Neuronal stem cell (in vitro differentiated cells): ENCODE results near the gene PFKM.
"Not testable (repeated sequence)": the region's sequence is repeated elsewhere in the genome, so short reads cannot be mapped to it uniquely, and the experiment has no call there.

Source experiments
- DNase-seq: peaks from one replicate; pipeline ENCODE4 v3.0.0-alpha.2; 2013; ENCODE audit warnings: low spot score
- H2AFZ ChIP-seq: one replicate; pipeline ENCODE4 v1.6.1; 2013; ENCODE audit warnings: mild to moderate bottlenecking, low read length, inconsistent platforms
- H2AK5ac ChIP-seq: 2 replicates; pipeline ENCODE4 v1.6.1; 2013; ENCODE audit warnings: low read depth, mild to moderate bottlenecking, inconsistent platforms, low read length, moderate library complexity, mixed read lengths
- H2BK120ac ChIP-seq: 2 replicates; pipeline ENCODE4 v1.6.1; 2013; ENCODE audit warnings: low read depth, mild to moderate bottlenecking, inconsistent platforms, low read length, moderate library complexity, mixed read lengths
- H2BK12ac ChIP-seq: one replicate; pipeline ENCODE4 v1.6.1; 2013; ENCODE audit warnings: low read length, inconsistent platforms
- H2BK15ac ChIP-seq: 2 replicates; pipeline ENCODE4 v1.6.1; 2013; ENCODE audit warnings: mild to moderate bottlenecking, low read length, inconsistent platforms, mixed read lengths
- H2BK5ac ChIP-seq: one replicate; pipeline ENCODE4 v1.6.1; 2013; ENCODE audit warnings: inconsistent platforms, mild to moderate bottlenecking, low read length, moderate library complexity
- H3K14ac ChIP-seq: one replicate; pipeline ENCODE4 v1.6.1; 2013; ENCODE audit warnings: low read length, inconsistent platforms
- H3K18ac ChIP-seq: 2 replicates; pipeline ENCODE4 v1.6.1; 2013; ENCODE audit warnings: low read length, inconsistent platforms
- H3K23ac ChIP-seq: 2 replicates; pipeline ENCODE4 v1.6.1; 2013; ENCODE audit warnings: low read depth, mild to moderate bottlenecking, mixed read lengths, low read length, inconsistent platforms; ENCODE audit not compliant: poor library complexity
- H3K27ac ChIP-seq: replicated peaks from 3 replicates; pipeline ENCODE4 v1.5.1; 2013; ENCODE audit warnings: low read length, inconsistent platforms
- H3K27me3 ChIP-seq, 3 experiments: 2 replicates each; pipeline ENCODE4 v1.6.1; 2013; ENCODE audit warnings: low read length in 3 of 3, mild to moderate bottlenecking in 2 of 3, inconsistent platforms in 1 of 3, low read depth in 1 of 3, mixed read lengths in 1 of 3, moderate library complexity in 1 of 3; ENCODE audit not compliant: control insufficient read depth in 3 of 3, insufficient read depth in 3 of 3
- H3K36me3 ChIP-seq, 2 donors: replicated peaks in 1 of 2; 2 replicates each; pipeline ENCODE4 v1.6.1; 2013; ENCODE audit warnings: low read length in 2 of 2; ENCODE audit not compliant: control insufficient read depth in 2 of 2, insufficient read depth in 2 of 2
- H3K4ac ChIP-seq: 2 replicates; pipeline ENCODE4 v1.6.1; 2013; ENCODE audit warnings: inconsistent platforms, mild to moderate bottlenecking, low read length, moderate library complexity
- H3K4me1 ChIP-seq, 2 donors: 1 replicate in 1 of 2; 2 replicates in 1 of 2; pipeline ENCODE4 v1.6.1; 2013; ENCODE audit warnings: low read length in 2 of 2, low read depth in 1 of 2; ENCODE audit not compliant: control insufficient read depth in 2 of 2, insufficient read depth in 1 of 2
- H3K4me2 ChIP-seq: one replicate; pipeline ENCODE4 v1.6.1; 2013; ENCODE audit warnings: mild to moderate bottlenecking, low read length, inconsistent platforms; ENCODE audit not compliant: insufficient read depth, poor library complexity, severe bottlenecking
- H3K4me3 ChIP-seq, 2 donors: 2 replicates each; pipeline ENCODE4 v1.5.1; 2013; ENCODE audit warnings: low read length in 2 of 2, mild to moderate bottlenecking in 2 of 2, inconsistent platforms in 1 of 2, moderate library complexity in 1 of 2
- H3K79me1 ChIP-seq: one replicate; pipeline ENCODE4 v1.6.1; 2013; ENCODE audit warnings: low read depth, mild to moderate bottlenecking, inconsistent platforms, low read length, moderate library complexity
- H3K9ac ChIP-seq: one replicate; pipeline ENCODE4 v1.6.1; 2013; ENCODE audit warnings: mild to moderate bottlenecking, low read depth, low read length, inconsistent platforms; ENCODE audit not compliant: poor library complexity
- H3K9me3 ChIP-seq, 2 donors: replicated peaks in 1 of 2; 2 replicates each; pipeline versions ENCODE3 to v1.6.1; 2013; ENCODE audit warnings: low read length in 2 of 2, mild to moderate bottlenecking in 2 of 2, inconsistent platforms in 1 of 2, low read depth in 1 of 2, mixed read lengths in 1 of 2, moderate library complexity in 1 of 2; ENCODE audit not compliant: control insufficient read depth in 2 of 2, insufficient read depth in 1 of 2
- H4K8ac ChIP-seq: one replicate; pipeline ENCODE4 v1.6.1; 2013; ENCODE audit warnings: low read depth, mild to moderate bottlenecking, inconsistent platforms, low read length, moderate library complexity
- H4K91ac ChIP-seq: one replicate; pipeline ENCODE4 v1.6.1; 2013; ENCODE audit warnings: low read length, low read depth, mild to moderate bottlenecking, inconsistent platforms; ENCODE audit not compliant: poor library complexity
- WGBS, 2 donors: extraction: QIAGEN DNeasy Blood & Tissue Kit; methylation state at CpG; one replicate each; pipeline ENCODE4 v1.1.7; 2013; ENCODE audit warnings: missing lambda C conversion rate in 2 of 2, mixed read lengths in 1 of 2; ENCODE audit not compliant: insufficient read length in 2 of 2, insufficient replicate concordance in 1 of 2; ENCODE audit errors: extremely low coverage in 2 of 2; 5-methylcytosine and 5-hydroxymethylcytosine counted together

Gene PFKM

GRCh38 chr12:48123169-48123568, 4.0 kb downstream of the PFKM start:
- Histone ChIP-seq H3K36me3 (peaks cover 7 to 55% of the 10 kb centered on the region in 2 donors), H3K9ac (no peak overlapping the region), H3K14ac (no peak overlapping the region), H3K9me3 (no peaks in the 10 kb centered on the region), H3K4ac (no peak overlapping the region), H3K18ac (no peak overlapping the region), H4K8ac (no peak overlapping the region), H2BK5ac (no peak overlapping the region), H3K27me3 (no peaks in the 10 kb centered on the region), H2AFZ (no peak overlapping the region), H2BK15ac (no peak overlapping the region), H3K4me2 (no peak overlapping the region), H3K79me1 (no peaks in the 10 kb centered on the region), H2AK5ac (no peak overlapping the region), H3K27ac (no peak overlapping the region), H2BK120ac (no peak overlapping the region), H3K23ac (no peak overlapping the region), H2BK12ac (no peak overlapping the region), H4K91ac (no peak overlapping the region), H3K4me3 (no peak overlapping the region), H3K4me1 (peaks cover 21 to 25% of the 10 kb centered on the region in 2 donors)
- DNase-seq: no peak
- WGBS, 2 donors: 100% methylated on average over 2 of the region's 4 CpGs; no CpG with 5 or more reads in 1 of the 2 donors

- not testable (repeated sequence) for DNase-seq, H3K4me3 ChIP-seq, H2BK5ac ChIP-seq, H4K91ac ChIP-seq, H3K27me3 ChIP-seq, H2BK120ac ChIP-seq, H3K23ac ChIP-seq, H3K9ac ChIP-seq, H2AFZ ChIP-seq, H2BK12ac ChIP-seq, H3K14ac ChIP-seq, H3K4me2 ChIP-seq, H2AK5ac ChIP-seq, H3K18ac ChIP-seq, H3K9me3 ChIP-seq, H4K8ac ChIP-seq, H3K27ac ChIP-seq, H2BK15ac ChIP-seq, H3K4ac ChIP-seq, H3K79me1 ChIP-seq
- no CpG with 5 or more reads among the region's 5 CpGs for WGBS, 2 donors
- H3K36me3 ChIP-seq: peaks cover 14 to 79% of the 10 kb centered on the region in 2 donors
- H3K4me1 ChIP-seq: peaks cover 15 to 17% of the 10 kb centered on the region in 2 donors
These were observed 6.4 kb downstream of the PFKM start for GRCh38 chr12:48125542-48125941.

- Histone ChIP-seq H3K79me1 (no peaks in the 10 kb centered on the region), H2AK5ac (no peak overlapping the region), H4K91ac (no peak overlapping the region), H3K36me3 (peaks cover 14 to 83% of the 10 kb centered on the region in 2 donors), H2AFZ (no peak overlapping the region), H4K8ac (no peak overlapping the region), H2BK12ac (no peak overlapping the region), H3K23ac (no peak overlapping the region), H3K27me3 (no peaks in the 10 kb centered on the region), H3K4me2 (no peak overlapping the region), H3K4ac (no peak overlapping the region), H3K27ac (no peak overlapping the region), H2BK5ac (no peak overlapping the region), H3K9ac (no peak overlapping the region), H3K4me3 (no peak overlapping the region), H2BK120ac (no peak overlapping the region), H3K4me1 (peaks cover 11 to 13% of the 10 kb centered on the region in 2 donors), H3K9me3 (no peaks in the 10 kb centered on the region), H2BK15ac (no peak overlapping the region), H3K14ac (no peak overlapping the region), H3K18ac (no peak overlapping the region)
- WGBS, 2 donors: no CpG with 5 or more reads among the region's 4 CpGs
- no peak for DNase-seq
These were observed 6.8 kb downstream of the PFKM start for GRCh38 chr12:48125985-48126384.

GRCh38 chr12:48126953-48127630, 7.9 kb downstream of the PFKM start:
- Histone ChIP-seq H3K14ac (no peak overlapping the region), H3K9me3 (no peaks in the 10 kb centered on the region), H2AFZ (no peak overlapping the region), H3K27me3 (no peaks in the 10 kb centered on the region), H2BK5ac (no peak overlapping the region), H3K18ac (no peak overlapping the region), H3K79me1 (no peaks in the 10 kb centered on the region), H4K8ac (no peak overlapping the region), H2BK12ac (no peak overlapping the region), H3K4me3 (no peak overlapping the region), H3K23ac (no peak overlapping the region), H3K9ac (no peak overlapping the region), H4K91ac (no peak overlapping the region), H3K4me2 (no peak overlapping the region), H3K4ac (no peak overlapping the region), H2BK120ac (no peak overlapping the region), H3K36me3 (peaks cover 19 to 94% of the 10 kb centered on the region in 2 donors), H2BK15ac (no peak overlapping the region), H3K4me1 (peaks cover 3 to 8% of the 10 kb centered on the region in 2 donors), H3K27ac (no peak overlapping the region), H2AK5ac (no peak overlapping the region)
- DNase-seq: no peak
- WGBS, 2 donors: no CpG with 5 or more reads among the region's 2 CpGs
